Measurements from ENCODE around the gene DNM2.
"Not testable (repeated sequence)": the region's sequence is repeated elsewhere in the genome, so short reads cannot be mapped to it uniquely, and the experiment has no call there.

DNM2 gene

GRCh38 chr19:10870955-10871603, 153.2 kb downstream of the DNM2 start, which contains the start of gene CARM1:
TSS of gene CARM1 (plus strand) at chr19:10871553. CDS start at chr19:10871703, 150 bp downstream.
- DNase-seq = peak; percentile 98 to 99

- peak; percentile 15 to 23 for DNase-seq
Measured at GRCh38 chr19:10871711-10872545, 154.0 kb downstream of the DNM2 start.

GRCh38 chr19:10872546-10873107, 154.7 kb downstream of the DNM2 start:
- DNase-seq = peak in 1 of 2 donors; percentile 13

GRCh38 chr19:10874024-10874423, 156.1 kb downstream of the DNM2 start:
- DNase-seq = no peak

- no peak for DNase-seq
Measured at GRCh38 chr19:10876459-10877240, 158.8 kb downstream of the DNM2 start.

GRCh38 chr19:10877608-10878007, 159.7 kb downstream of the DNM2 start:
- not testable (repeated sequence) for DNase-seq

- DNase-seq = no peak
Measured at GRCh38 chr19:10878253-10878652, 160.4 kb downstream of the DNM2 start.

Data from stimulated activated CD4-positive, alpha-beta T cell treated with anti-CD3 and anti-CD28 coated beads, Interleukin-2, amount 100 ng/mL, for 48 hours (primary cell).